Body of pancreas (tissue), 4 donors: ENCODE measurements around the gene SYK. TPM values are rescaled to one million over a fixed set of nuclear protein-coding genes. Genes with fewer than 3 reads are reported as not detected.
A peak's percentile ranks its signal among the peaks of the same experiment; 100 is the strongest.
"Not testable (repeated sequence)": the region's sequence is repeated elsewhere in the genome, so short reads cannot be mapped to it uniquely, and the experiment has no call there.

ENCODE experiments used
- ATAC-seq: fragments of 150-250 bp; one replicate; pipeline ENCODE4 v1.9.1; 2016
- DNase-seq, 4 donors: peaks; one replicate each; pipeline ENCODE4 v3.0.0-alpha.2; 2019
- H3K27ac ChIP-seq, 4 donors: fragments of 200-600 bp; sonication (generic); 1 replicate in 3 of 4; 2 replicates in 1 of 4; pipeline versions ENCODE4 v1.5.1 to v1.6.1; 2016 to 2019; ENCODE audit warnings: mild to moderate bottlenecking in 1 of 4, mixed read lengths in 1 of 4, moderate library complexity in 1 of 4
- H3K27me3 ChIP-seq, 2 donors: fragments of 200-600 bp; sonication (generic); one replicate each; pipeline ENCODE4 v1.6.0; 2016; ENCODE audit warnings: mild to moderate bottlenecking in 1 of 2
- H3K36me3 ChIP-seq, 2 donors: fragments of 200-600 bp; sonication (generic); replicated peaks in 1 of 2; 2 replicates each; pipeline ENCODE4 v1.5.1; 2016; ENCODE audit warnings: low read depth in 2 of 2; ENCODE audit not compliant: insufficient read depth in 1 of 2
- H3K4me1 ChIP-seq: fragments of 200-600 bp; sonication (generic); one replicate; pipeline ENCODE4 v1.6.0; 2016
- H3K4me3 ChIP-seq, 2 donors: fragments of 200-600 bp; sonication (generic); 1 replicate in 1 of 2; 2 replicates in 1 of 2; pipeline ENCODE4 v1.5.1; 2016 to 2019
- H3K9me3 ChIP-seq, 3 donors: fragments of 200-600 bp; sonication (generic); 1 replicate in 2 of 3; 2 replicates in 1 of 3; pipeline ENCODE4 v1.5.1; 2016
- POLR2A ChIP-seq, 3 donors: fragments of 450-650 bp; IDR thresholded peaks; one replicate each; pipeline ENCODE4 v1.6.1; 2016; ENCODE audit warnings: antibody characterized with exemption in 3 of 3, mild to moderate bottlenecking in 2 of 3
- WGBS, 2 donors: methylation state at CpG; one replicate each; pipeline ENCODE4 v1.1.5; 2017; 5-methylcytosine and 5-hydroxymethylcytosine counted together
- intact Hi-C: fragments of 100-400 bp; cut with DNase I; formaldehyde crosslinking; loops from one replicate; pipeline ENCODE4 v1.15.1; 2023
- total RNA-seq, 2 donors: library from RNA; depleted of rRNA; stranded (reverse); fragments of >200 nt; gene quantifications; one replicate each; pipeline ENCODE4 v1.1.0, GENCODE V29; 2016
- TF ChIP-seq, protein P1 (sequence below), 7 experiments: fragments of 450-650 bp in 4 of 7; fragments of 200-600 bp in 3 of 7; sonication (generic) in 3 of 7; IDR thresholded peaks; one replicate each; pipeline ENCODE4 v1.5.1; 2016 to 2019; ENCODE audit warnings: antibody characterized with exemption in 7 of 7

Gene SYK
- total RNA-seq = 10 to 100 TPM; 10.5 to 11.2 TPM

DNA sequence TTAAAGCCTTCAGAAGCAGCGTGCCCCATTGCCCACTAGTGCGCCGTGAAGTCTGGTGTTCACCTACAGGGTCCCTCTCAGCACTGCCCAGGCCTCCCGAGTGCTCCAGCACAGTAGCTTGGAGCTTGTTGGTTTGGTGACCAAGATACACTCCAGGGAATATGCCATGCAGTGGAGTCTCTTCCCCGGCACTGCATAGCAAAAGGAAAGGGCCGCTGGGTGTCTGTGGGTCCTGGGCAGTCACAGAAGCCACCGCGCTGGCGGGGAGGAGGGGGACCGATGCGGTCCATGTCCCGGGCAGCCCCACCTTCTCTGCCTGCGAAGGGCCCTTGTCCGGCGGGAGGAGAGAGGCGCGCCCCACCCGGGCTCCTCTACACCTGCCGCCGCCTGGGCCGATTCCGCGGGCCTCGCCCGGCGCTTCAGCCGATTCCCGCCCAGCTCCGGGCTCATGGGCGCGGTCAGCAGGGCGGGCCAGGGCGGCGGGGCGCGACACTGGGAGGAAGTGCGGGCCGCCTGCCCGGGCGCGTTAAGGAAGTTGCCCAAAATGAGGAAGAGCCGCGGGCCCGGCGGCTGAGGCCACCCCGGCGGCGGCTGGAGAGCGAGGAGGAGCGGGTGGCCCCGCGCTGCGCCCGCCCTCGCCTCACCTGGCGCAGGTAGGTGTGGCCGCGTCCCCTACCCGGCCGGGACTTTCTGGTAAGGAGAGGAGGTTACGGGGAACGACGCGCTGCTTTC is at the start of gene SYK:
SYK (plus strand) TSS at position 579 of the 732 bp plus-strand sequence. CDS start 42,080 bp downstream, outside the sequence.
- Histone ChIP-seq H3K4me3 (peak within 1 kb of the TSS; percentile 37 to 59), H3K9me3 (no peaks in the 10 kb centered on the region), H3K27ac (peak within 1 kb of the TSS; percentile 33 to 91 (median 83)), H3K4me1 (peaks cover 30% of the 10 kb centered on the region), H3K27me3 (no peaks in the 10 kb centered on the region), H3K36me3 (no peaks in the 10 kb centered on the region)
- 2 to 31% methylated on average over 4 to 38 of the region's 64 CpGs for WGBS, 2 donors
- peak; percentile 88 for ATAC-seq
- peak; percentile 59 to 82 (median 68) for TF ChIP-seq POLR2A (IDR thresholded peaks at IDR 0.05)
- TF ChIP-seq, protein P1, sequence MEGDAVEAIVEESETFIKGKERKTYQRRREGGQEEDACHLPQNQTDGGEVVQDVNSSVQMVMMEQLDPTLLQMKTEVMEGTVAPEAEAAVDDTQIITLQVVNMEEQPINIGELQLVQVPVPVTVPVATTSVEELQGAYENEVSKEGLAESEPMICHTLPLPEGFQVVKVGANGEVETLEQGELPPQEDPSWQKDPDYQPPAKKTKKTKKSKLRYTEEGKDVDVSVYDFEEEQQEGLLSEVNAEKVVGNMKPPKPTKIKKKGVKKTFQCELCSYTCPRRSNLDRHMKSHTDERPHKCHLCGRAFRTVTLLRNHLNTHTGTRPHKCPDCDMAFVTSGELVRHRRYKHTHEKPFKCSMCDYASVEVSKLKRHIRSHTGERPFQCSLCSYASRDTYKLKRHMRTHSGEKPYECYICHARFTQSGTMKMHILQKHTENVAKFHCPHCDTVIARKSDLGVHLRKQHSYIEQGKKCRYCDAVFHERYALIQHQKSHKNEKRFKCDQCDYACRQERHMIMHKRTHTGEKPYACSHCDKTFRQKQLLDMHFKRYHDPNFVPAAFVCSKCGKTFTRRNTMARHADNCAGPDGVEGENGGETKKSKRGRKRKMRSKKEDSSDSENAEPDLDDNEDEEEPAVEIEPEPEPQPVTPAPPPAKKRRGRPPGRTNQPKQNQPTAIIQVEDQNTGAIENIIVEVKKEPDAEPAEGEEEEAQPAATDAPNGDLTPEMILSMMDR (IDR thresholded peaks at IDR 0.05) = no peak
- peak; percentile 66 to 81 (median 74) for DNase-seq
- intact Hi-C loops = no loop called here

DNA sequence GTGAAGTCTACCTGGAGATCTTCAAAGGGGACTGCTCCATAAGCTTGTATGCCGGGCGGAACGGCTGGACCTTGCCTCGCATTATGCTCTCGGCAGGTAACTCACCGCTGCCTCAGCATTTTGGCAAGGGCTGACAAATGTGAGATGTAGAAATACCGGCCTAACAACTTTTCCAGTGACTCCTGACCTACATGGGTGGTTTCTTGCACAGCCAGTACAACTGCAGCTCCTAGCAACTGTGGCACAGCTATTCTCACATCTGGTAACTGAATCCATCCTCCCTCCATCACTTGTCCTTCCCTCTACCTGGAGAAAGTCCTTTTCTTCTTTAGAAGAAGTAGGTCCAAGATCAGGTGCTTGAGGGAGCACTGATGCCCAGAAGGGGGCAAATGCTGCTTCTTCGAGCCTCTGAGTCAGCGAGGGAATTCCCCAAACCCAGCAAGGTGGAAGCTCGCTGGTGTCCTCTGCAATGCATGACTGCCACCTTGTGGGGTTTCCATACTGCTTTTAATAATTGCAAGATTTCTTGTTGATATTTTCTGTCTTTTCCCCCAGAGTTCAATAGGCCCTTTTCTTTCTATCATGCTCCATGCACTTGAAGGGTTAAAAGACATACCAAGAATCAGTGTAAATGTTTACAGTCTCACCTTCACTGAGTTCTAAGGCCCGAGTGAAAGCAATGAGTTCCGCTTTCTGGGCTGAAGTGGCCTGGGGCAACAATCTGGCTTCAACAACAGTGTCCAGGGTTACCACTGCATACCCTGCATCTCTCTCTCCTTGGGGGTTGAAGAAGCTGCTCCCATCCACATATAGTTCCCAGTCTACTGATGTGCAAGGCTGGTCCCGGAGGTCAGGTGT is 45.9 kb upstream of the SYK start:
- Histone ChIP-seq H3K27ac (peak overlapping the region in 3 of 4 donors; percentile 46 to 67 (median 55)), H3K4me1 (peaks cover 10% of the 10 kb centered on the region)
- not testable (repeated sequence) for H3K36me3 ChIP-seq, H3K4me3 ChIP-seq, H3K27me3 ChIP-seq, H3K9me3 ChIP-seq, ATAC-seq
- 24 to 34% methylated on average over 10 to 13 of the region's 13 CpGs for WGBS, 2 donors
- intact Hi-C loops = loop anchor here (10.0 kb wide), 1 partner anchor 1161 kb away; no protein-coding TSS in a partner anchor
- peak; percentile 67 to 81 (median 72) for DNase-seq
- TF ChIP-seq, protein P1 (IDR thresholded peaks at IDR 0.05) = peak; percentile 50 to 86 (median 65)

DNA sequence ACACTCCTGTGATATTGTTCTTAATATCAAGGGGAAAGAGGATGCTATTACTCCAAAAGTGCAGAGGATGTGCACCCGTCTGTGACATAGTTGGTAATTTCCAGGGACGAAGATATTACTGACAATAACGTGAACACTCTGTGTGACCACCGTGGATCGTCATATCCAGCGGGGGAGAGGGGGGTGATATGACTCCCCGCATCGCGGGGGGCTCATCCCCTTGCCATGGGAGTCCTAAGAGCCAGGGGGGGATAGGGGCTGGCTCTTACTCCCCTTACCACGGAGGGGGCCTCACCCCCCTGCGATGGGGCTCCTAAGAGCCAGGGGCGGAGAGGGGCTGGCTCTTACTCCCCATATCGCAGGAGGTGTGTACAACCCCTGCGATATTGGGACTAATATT is 41.0 kb upstream of the SYK start:
- H3K9me3 ChIP-seq, H3K4me1 ChIP-seq, H3K27ac ChIP-seq, H3K4me3 ChIP-seq, H3K27me3 ChIP-seq, DNase-seq, H3K36me3 ChIP-seq, ATAC-seq: not testable (repeated sequence)
- intact Hi-C loops = loop anchor here (10.0 kb wide), 1 partner anchor 526 kb away; no protein-coding TSS in a partner anchor
- 68 to 80% methylated on average over 10 to 11 of the region's 14 CpGs for WGBS, 2 donors

DNA sequence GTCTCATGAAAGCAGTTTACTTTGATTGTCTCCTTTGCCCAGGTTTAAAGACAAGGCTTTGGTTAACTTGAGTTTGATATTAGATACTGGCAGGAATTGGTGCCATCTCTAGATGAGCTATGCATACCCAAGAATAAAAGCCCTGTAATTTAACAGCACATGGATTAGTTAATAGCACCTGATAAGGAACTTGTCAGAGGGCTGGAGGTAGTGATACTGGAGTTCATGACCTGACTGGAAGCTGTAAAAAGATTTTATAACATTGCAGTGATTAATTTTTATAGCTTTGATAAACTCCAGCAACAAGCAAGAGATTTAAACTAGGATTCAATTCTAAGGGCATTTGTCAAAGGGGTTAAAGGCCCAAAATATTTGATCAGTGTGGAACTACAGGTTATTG is 34.9 kb upstream of the SYK start:
- ATAC-seq (no peak), DNase-seq (no peak)
- no peaks in the 10 kb centered on the region for H3K4me1 ChIP-seq
- no peaks in the 10 kb centered on the region for H3K27me3 ChIP-seq
- H3K9me3 ChIP-seq = no peaks in the 10 kb centered on the region
- no peak overlapping the region for H3K27ac ChIP-seq
- TF ChIP-seq, protein P1 (IDR thresholded peaks at IDR 0.05) = no peak
- no peak for TF ChIP-seq POLR2A (IDR thresholded peaks at IDR 0.05)
- H3K4me3 ChIP-seq = no peak overlapping the region
- intact Hi-C loops = loop anchor here (10.0 kb wide), 1 partner anchor 532 kb away; no protein-coding TSS in a partner anchor
- H3K36me3 ChIP-seq = no peaks in the 10 kb centered on the region

DNA sequence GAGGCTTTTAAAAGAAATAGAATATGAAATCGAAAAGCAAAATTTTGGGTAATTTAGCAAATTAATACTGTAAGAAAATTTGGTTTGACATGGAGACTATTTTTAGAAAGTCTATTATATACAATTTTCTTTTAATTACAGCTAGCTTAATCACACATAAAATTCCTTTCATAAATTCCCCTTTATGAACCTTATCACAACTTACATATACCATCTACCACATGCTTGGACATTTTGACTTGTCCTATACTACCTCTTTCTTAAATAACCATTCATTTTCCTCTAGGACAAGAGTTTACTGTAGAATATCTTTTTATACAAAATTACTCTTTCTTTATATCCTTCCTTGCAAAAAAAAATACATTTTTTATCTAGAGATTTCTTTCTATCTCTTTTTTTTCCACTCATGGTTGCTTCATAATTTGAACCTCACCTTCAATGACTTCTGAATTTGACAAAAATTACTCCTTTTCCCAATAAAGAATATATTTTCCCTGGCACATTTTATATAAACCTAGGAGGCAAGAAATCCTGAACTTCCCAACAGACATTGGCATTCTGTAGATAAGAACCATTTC is 34.0 kb upstream of the SYK start:
- no peak for DNase-seq
- intact Hi-C loops = loop anchor here (10.0 kb wide), 1 partner anchor 533 kb away; no protein-coding TSS in a partner anchor

More for the DNA sequence above, 34.0 kb upstream of the SYK start:
- Histone ChIP-seq H3K36me3 (no peaks in the 10 kb centered on the region), H3K4me1 (no peaks in the 10 kb centered on the region), H3K4me3 (no peak overlapping the region), H3K9me3 (no peaks in the 10 kb centered on the region), H3K27me3 (no peaks in the 10 kb centered on the region), H3K27ac (no peak overlapping the region)
- WGBS, 2 donors = 88 to 92% methylated on average over 1 of the region's 1 CpG
- TF ChIP-seq, protein P1 (IDR thresholded peaks at IDR 0.05) = no peak
- no peak for TF ChIP-seq POLR2A (IDR thresholded peaks at IDR 0.05)
- no peak for ATAC-seq
